Measurements from ENCODE around the gene SPATA4.
"Not testable (repeated sequence)": the region's sequence is repeated elsewhere in the genome, so short reads cannot be mapped to it uniquely, and the experiment has no call there.

Gene SPATA4

GRCh38 chr4:176195184-176195978 lies at the start of gene SPATA4:
Gene SPATA4, minus strand, starts transcription at chr4:176195585. Its CDS starts 23 bp downstream, at chr4:176195562.
- DNase-seq (ENCODE audit: low read depth in 2 of 2): peak; percentile 94 to 95

- DNase-seq (ENCODE audit: low read depth in 2 of 2): no peak
Measured at GRCh38 chr4:176242764-176243347, 47.5 kb upstream of the SPATA4 start.

GRCh38 chr4:176241703-176242102 lies 46.3 kb upstream of the SPATA4 start:
- no peak for DNase-seq (ENCODE audit: low read depth in 2 of 2)

- no peak for DNase-seq (ENCODE audit: low read depth in 2 of 2)
Measured at GRCh38 chr4:176238826-176239225, 43.4 kb upstream of the SPATA4 start.

GRCh38 chr4:176238157-176238610 lies 42.8 kb upstream of the SPATA4 start:
- DNase-seq (ENCODE audit: low read depth in 2 of 2): no peak

GRCh38 chr4:176236946-176237345 lies 41.6 kb upstream of the SPATA4 start:
- no peak for DNase-seq (ENCODE audit: low read depth in 2 of 2)

GRCh38 chr4:176230836-176231235 lies 35.5 kb upstream of the SPATA4 start:
- DNase-seq (ENCODE audit: low read depth in 2 of 2): no peak

GRCh38 chr4:176229645-176230044 lies 34.3 kb upstream of the SPATA4 start:
- DNase-seq (ENCODE audit: low read depth in 2 of 2): no peak

- DNase-seq (ENCODE audit: low read depth in 2 of 2): no peak
Measured at GRCh38 chr4:176226736-176227135, 31.4 kb upstream of the SPATA4 start.

GRCh38 chr4:176223561-176223960 lies 28.2 kb upstream of the SPATA4 start:
- no peak for DNase-seq (ENCODE audit: low read depth in 2 of 2)

GRCh38 chr4:176222149-176222548 lies 26.8 kb upstream of the SPATA4 start:
- DNase-seq (ENCODE audit: low read depth in 2 of 2): no peak

- DNase-seq (ENCODE audit: low read depth in 2 of 2): no peak
Measured at GRCh38 chr4:176217510-176217909, 22.1 kb upstream of the SPATA4 start.

- DNase-seq (ENCODE audit: low read depth in 2 of 2): not testable (repeated sequence)
Measured at GRCh38 chr4:176212351-176212750, 17.0 kb upstream of the SPATA4 start.

GRCh38 chr4:176210579-176211296 lies 15.4 kb upstream of the SPATA4 start:
- no peak for DNase-seq (ENCODE audit: low read depth in 2 of 2)

GRCh38 chr4:176210101-176210500 lies 14.7 kb upstream of the SPATA4 start:
- DNase-seq (ENCODE audit: low read depth in 2 of 2): no peak

- no peak for DNase-seq (ENCODE audit: low read depth in 2 of 2)
Measured at GRCh38 chr4:176209535-176209934, 14.2 kb upstream of the SPATA4 start.

GRCh38 chr4:176207839-176208238 lies 12.5 kb upstream of the SPATA4 start:
- no peak for DNase-seq (ENCODE audit: low read depth in 2 of 2)

- DNase-seq (ENCODE audit: low read depth in 2 of 2): no peak
Measured at GRCh38 chr4:176205299-176205698, 9.9 kb upstream of the SPATA4 start.

GRCh38 chr4:176198316-176198903 lies 3.0 kb upstream of the SPATA4 start:
- no peak for DNase-seq (ENCODE audit: low read depth in 2 of 2)

- peak; percentile 23 to 28 for DNase-seq (ENCODE audit: low read depth in 2 of 2)
Measured at GRCh38 chr4:176193938-176194337, 1.4 kb downstream of the SPATA4 start.

- DNase-seq (ENCODE audit: low read depth in 2 of 2): no peak
Measured at GRCh38 chr4:176193126-176193525, 2.3 kb downstream of the SPATA4 start.

- no peak for DNase-seq (ENCODE audit: low read depth in 2 of 2)
Measured at GRCh38 chr4:176191974-176192373, 3.4 kb downstream of the SPATA4 start.

All from stimulated activated CD8-positive, alpha-beta memory T cell treated with anti-CD3 and anti-CD28 coated beads, Interleukin-15, amount 100 ng/mL, for 48 hours (primary cell).